GM13977 (cell line): ENCODE measurements around the gene PRR15L.

ENCODE experiments used
- DNase-seq: peaks from one replicate; pipeline ENCODE4 v3.0.0; 2012; ENCODE audit warnings: low spot score
- in situ Hi-C: fragments of 300-500 bp; cut with MboI; formaldehyde crosslinking; loops from one replicate; pipeline ENCODE4 v1.12.0; 2022; ENCODE audit warnings: low sequenced_read_pairs, low pct_unique_long_range_greater_than_20kb, mixed read lengths, inconsistent platforms; ENCODE audit not compliant: unreplicated experiment
- TF ChIP-seq, protein P1 (sequence below): IDR thresholded peaks from 2 replicates; pipeline ENCODE4 v1.5.1; 2012; ENCODE audit warnings: mild to moderate bottlenecking, control low read depth; ENCODE audit not compliant: insufficient read depth; ENCODE audit errors: extremely low read depth, missing control alignments

The PRR15L gene

GRCh38 chr17:47946929-47947397 is 10.7 kb downstream of the PRR15L start:
- DNase-seq = peak; percentile 90
- in situ Hi-C loops = no loop called here
- TF ChIP-seq, protein P1, sequence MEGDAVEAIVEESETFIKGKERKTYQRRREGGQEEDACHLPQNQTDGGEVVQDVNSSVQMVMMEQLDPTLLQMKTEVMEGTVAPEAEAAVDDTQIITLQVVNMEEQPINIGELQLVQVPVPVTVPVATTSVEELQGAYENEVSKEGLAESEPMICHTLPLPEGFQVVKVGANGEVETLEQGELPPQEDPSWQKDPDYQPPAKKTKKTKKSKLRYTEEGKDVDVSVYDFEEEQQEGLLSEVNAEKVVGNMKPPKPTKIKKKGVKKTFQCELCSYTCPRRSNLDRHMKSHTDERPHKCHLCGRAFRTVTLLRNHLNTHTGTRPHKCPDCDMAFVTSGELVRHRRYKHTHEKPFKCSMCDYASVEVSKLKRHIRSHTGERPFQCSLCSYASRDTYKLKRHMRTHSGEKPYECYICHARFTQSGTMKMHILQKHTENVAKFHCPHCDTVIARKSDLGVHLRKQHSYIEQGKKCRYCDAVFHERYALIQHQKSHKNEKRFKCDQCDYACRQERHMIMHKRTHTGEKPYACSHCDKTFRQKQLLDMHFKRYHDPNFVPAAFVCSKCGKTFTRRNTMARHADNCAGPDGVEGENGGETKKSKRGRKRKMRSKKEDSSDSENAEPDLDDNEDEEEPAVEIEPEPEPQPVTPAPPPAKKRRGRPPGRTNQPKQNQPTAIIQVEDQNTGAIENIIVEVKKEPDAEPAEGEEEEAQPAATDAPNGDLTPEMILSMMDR = peak; percentile 85

- no peak for DNase-seq
- TF ChIP-seq, protein P1 = no peak
- in situ Hi-C loops = no loop called here
These were observed 11.2 kb downstream of the PRR15L start for GRCh38 chr17:47946516-47946915.

DNA sequence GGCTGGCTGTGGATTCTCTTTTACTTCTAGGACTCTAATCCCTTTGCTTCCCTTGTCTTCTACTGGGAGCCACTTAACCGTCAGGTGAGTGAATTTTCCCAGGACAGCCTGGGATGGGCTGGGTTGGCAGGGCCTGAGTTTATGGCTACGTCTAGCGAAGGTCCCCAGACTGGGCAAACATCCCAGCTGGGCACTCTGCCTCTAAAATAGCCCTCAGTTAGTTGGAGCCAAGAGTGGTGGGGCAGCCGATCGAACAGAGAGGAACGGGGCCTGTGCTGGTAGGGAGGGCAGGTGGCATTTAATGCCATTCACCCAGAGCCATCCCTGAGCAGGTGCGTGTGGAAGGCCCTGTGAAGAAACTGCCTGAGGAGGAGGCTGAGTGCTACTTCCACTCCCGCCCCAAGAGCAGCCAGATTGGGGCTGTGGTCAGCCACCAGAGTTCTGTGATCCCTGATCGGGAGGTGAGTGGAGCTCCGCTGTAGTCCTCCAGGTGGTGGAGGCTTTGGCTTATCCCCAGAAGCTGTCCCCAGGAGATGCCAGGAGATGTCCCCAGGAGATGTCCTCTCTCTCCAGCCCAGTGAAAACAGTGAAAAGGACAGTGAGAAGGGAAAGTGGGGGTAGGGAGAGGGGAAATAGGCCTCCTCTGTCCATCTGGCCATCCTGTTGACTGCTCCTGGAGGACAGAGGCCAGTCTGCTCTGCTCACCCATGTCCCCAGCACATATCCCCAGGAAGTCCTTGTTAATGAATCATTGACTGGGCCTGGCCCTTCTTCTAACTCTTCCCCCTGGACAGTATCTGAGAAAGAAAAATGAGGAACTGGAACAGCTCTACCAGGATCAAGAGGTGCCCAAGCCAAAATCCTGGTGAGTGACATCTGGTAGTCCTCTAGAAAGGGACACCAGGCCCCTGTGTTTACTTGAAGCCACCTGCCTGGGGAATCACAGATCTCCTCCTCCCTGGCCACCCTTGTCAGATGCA is 11.9 kb downstream of the PRR15L start:
- in situ Hi-C loops = no loop called here
- no peak for DNase-seq
- TF ChIP-seq, protein P1 = no peak

GRCh38 chr17:47945080-47945479 is 12.6 kb downstream of the PRR15L start:
- no peak for DNase-seq
- TF ChIP-seq, protein P1 = no peak
- in situ Hi-C loops = no loop called here

DNA sequence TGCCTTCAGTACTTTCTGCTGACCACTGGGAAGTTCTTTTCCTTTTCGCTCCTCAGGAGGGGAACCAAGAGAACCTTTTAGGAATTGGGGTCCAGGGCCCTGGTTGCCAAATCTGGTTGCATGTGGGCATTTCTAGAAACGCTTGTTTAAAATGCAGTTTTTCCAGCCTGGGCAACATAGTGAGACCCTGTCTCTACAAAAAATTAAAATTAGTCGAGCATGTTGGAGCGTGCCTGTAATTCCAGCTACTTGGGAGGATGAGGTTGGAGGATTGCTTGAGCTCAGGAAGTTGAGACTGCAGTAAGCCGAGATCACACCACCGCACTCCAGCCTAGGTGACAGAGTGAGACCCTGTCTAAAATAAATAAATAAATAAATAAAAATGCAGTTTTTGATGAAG is 15.1 kb downstream of the PRR15L start:
- DNase-seq = no peak
- in situ Hi-C loops = no loop called here
- TF ChIP-seq, protein P1 = no peak

DNA sequence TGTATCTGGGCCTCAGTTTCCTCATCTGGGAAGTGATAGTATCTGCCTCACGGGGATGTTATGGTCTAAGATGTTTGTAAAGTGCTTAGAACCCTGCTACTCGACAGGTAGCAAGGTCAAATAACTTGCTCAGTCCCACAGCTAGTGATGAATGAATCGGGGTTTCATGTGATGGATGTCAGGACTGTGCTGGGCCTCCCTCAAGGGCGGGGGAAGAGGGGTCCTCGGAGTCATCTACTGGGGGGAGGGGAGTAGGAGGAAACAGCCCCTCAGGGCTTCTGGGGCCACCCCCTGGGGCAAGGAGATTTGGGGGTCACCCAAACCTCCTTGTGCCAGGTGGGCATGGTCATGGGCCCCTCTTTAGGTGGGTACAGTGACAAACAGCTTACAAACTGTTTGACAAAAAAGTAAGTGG is 15.6 kb downstream of the PRR15L start:
- in situ Hi-C loops = no loop called here
- TF ChIP-seq, protein P1 = no peak
- no peak for DNase-seq
